ENCODE data around the gene CRABP2. TPM values are rescaled to one million over a fixed set of nuclear protein-coding genes. Genes with fewer than 3 reads are reported as not detected.

Gene CRABP2
- total RNA-seq, 2 experiments from 2014 or later, result 1.2 to 1.6 TPM

DNA sequence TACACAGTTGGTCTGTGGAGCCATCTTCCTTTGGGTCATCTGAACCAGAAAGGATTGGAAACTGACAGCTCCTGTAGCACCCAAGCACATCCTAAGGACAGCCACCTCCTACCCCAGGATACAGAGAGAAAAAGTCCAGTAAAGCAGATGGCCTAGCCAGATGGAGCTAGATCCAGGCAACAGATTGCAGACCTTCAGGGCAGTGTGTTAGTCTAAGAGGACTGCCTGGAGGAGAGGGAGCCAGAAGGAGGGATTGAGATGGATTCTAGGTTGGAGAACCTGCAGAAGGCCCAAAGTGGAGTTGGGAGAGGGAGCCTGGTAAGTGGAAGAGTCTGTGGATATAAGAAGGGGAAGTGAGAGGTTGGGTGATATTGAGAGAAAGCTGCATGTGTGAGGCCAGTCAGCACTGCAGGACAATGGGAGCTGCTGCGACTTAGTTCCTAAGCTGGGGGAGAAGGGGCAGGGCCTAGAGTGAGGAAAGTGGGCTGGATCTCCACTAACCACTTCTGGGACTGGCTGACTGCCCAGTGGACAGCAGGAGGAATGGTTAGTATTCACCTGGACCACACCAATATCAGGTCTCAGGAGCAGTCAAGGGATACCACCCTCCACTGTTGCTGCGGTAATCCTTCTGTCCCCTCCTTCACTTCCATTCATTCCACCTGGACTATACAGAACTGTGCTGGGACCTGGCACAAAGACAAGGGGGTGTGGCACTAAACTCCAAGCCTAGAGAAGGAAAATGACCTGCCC lies 50.1 kb downstream of the CRABP2 start:
- H3K27ac Mint-ChIP-seq, result no peak overlapping the region
- peaks cover 25% of the 10 kb centered on the region for H3K4me1 Mint-ChIP-seq
- H3K4me3 Mint-ChIP-seq, result no peak overlapping the region
- no peak for DNase-seq
- no peaks in the 10 kb centered on the region for H3K9me3 Mint-ChIP-seq
- no peaks in the 10 kb centered on the region for H3K36me3 Mint-ChIP-seq
- H3K27me3 Mint-ChIP-seq, result peaks cover 77% of the 10 kb centered on the region

DNA sequence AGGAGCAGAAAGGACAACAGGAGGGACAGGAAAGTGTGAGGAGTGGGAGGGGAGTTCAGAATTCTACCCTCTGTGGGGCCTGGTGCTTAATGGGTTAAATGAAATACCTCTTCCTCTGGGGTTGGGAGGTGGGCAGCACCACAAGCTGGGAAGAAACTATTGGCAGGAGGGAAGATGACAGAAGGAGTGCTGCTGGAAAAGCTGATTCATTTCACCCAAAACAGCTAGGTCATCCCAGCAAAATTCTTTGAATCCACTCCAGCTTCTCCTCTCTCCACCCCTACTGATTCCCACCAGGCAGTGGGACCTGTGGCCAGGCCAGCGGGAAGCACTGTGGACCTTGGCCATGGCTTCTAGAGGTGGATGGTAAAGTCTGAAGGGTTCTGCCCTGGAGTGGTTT lies 50.7 kb downstream of the CRABP2 start:
- Mint-ChIP-seq H3K36me3 (no peaks in the 10 kb centered on the region), H3K4me3 (no peak overlapping the region), H3K9me3 (no peaks in the 10 kb centered on the region), H3K4me1 (peaks cover 21% of the 10 kb centered on the region), H3K27ac (no peak overlapping the region), H3K27me3 (peaks cover 81% of the 10 kb centered on the region)
- no peak for DNase-seq

DNA sequence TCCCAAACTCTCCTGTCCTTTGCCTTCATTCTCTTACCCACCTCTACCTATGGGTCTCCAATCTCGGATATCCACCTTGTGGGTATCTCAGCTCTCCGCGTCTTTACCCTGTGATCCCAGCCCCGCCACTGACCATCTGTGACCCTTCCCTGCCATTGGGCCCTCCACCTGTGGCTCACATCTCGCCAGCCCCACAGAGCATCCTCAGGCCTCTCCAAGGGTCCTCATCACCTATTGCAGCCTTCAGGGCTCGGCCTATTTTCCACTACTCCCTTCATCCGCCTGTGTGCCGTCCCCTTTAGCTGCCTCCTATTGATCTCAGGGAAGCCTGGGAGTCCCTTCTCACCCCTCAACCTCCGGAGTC lies 52.4 kb downstream of the CRABP2 start:
- Mint-ChIP-seq H3K27me3 (peaks cover 88% of the 10 kb centered on the region), H3K9me3 (no peaks in the 10 kb centered on the region), H3K27ac (no peak overlapping the region), H3K4me1 (peaks cover 12% of the 10 kb centered on the region), H3K4me3 (no peak overlapping the region), H3K36me3 (no peaks in the 10 kb centered on the region)
- DNase-seq, result no peak

DNA sequence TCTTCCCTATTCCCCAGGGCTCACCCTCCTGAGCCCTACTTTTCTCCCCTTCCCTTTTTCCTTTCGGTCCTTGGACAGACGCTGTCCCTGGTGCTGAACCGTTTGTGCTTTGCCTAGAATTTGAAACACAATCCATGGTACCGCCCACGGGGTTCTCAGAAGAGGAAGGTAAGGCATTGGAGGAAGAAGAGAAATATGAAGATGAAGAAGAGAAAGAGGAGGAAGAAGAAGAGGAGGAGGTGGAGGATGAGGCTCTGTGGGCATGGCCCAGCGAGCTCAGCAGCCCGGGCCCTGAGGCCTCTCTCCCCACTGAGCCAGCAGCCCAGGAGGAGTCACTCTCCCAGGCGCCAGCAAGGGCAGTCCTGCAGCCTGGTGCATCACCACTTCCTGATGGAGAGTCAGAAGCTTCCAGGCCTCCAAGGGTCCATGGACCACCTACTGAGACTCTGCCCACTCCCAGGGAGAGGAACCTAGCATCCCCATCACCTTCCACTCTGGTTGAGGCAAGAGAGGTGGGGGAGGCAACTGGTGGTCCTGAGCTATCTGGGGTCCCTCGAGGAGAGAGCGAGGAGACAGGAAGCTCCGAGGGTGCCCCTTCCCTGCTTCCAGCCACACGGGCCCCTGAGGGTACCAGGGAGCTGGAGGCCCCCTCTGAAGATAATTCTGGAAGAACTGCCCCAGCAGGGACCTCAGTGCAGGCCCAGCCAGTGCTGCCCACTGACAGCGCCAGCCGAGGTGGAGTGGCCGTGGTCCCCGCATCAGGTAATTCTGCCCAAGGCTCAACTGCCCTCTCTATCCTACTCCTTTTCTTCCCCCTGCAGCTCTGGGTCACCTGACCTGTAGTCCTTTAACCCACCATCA lies 53.0 kb downstream of the CRABP2 start:
- no peaks in the 10 kb centered on the region for H3K9me3 Mint-ChIP-seq
- H3K27ac Mint-ChIP-seq, result no peak overlapping the region
- H3K27me3 Mint-ChIP-seq, result peaks cover 88% of the 10 kb centered on the region
- peaks cover 7% of the 10 kb centered on the region for H3K4me1 Mint-ChIP-seq
- H3K4me3 Mint-ChIP-seq, result no peak overlapping the region
- DNase-seq, result no peak
- no peaks in the 10 kb centered on the region for H3K36me3 Mint-ChIP-seq

Other genes with a start within 250 kb of the CRABP2 start
- gene MEF2D, start 204.8 kb downstream of the CRABP2 start, total RNA-seq, result 10 to 100 TPM; 25.7 to 27.8 TPM
- gene IQGAP3, start 133.0 kb downstream of the CRABP2 start, total RNA-seq, result 10 to 100 TPM; 13.5 to 14.9 TPM
- 10 to 100 TPM; 18.7 to 19.6 TPM for gene TTC24, start 125.9 kb downstream of the CRABP2 start, total RNA-seq
- gene NAXE, start 113.8 kb downstream of the CRABP2 start, total RNA-seq, result 10 to 100 TPM; 65.9 to 68.2 TPM
- gene GPATCH4, start 104.1 kb downstream of the CRABP2 start, total RNA-seq, result 100 to 1,000 TPM; 103 TPM
- gene HAPLN2, start 86.2 kb downstream of the CRABP2 start, total RNA-seq, result not detected
- gene BCAN, start 63.5 kb downstream of the CRABP2 start, total RNA-seq, result not detected
- gene NES, start 28.2 kb downstream of the CRABP2 start, total RNA-seq, result under 1 TPM in 1 of 2 experiments, not detected in 1; 0.04 TPM
- 10 to 100 TPM; 24.4 to 24.9 TPM for gene METTL25B, start 22.9 kb upstream of the CRABP2 start, total RNA-seq
- 10 to 100 TPM; 74.9 to 77.4 TPM for gene ISG20L2, start 23.2 kb upstream of the CRABP2 start, total RNA-seq
- gene MRPL24, start 35.5 kb upstream of the CRABP2 start, total RNA-seq, result 10 to 100 TPM; 85.1 to 94.6 TPM
- 100 to 1,000 TPM; 271 to 274 TPM for gene HDGF, start 46.1 kb upstream of the CRABP2 start, total RNA-seq
- gene PRCC, start 62.0 kb upstream of the CRABP2 start, total RNA-seq, result 10 to 100 TPM; 91.8 to 96.0 TPM
- 100 to 1,000 TPM; 186 TPM for gene SH2D2A, start 111.3 kb upstream of the CRABP2 start, total RNA-seq
- under 1 TPM; 0.12 to 0.20 TPM for gene INSRR, start 153.5 kb upstream of the CRABP2 start, total RNA-seq
- gene NTRK1, start 155.3 kb upstream of the CRABP2 start, total RNA-seq, result 1 to 10 TPM; 3.4 to 4.0 TPM
- not detected for gene PEAR1, start 188.1 kb upstream of the CRABP2 start, total RNA-seq
- gene LRRC71, start 215.0 kb upstream of the CRABP2 start, total RNA-seq, result not detected